GM12865 (cell line): Measurements from ENCODE around the gene C2CD2.
"Not testable (repeated sequence)": the region's sequence is repeated elsewhere in the genome, so short reads cannot be mapped to it uniquely, and the experiment has no call there.

Experiments
- DNase-seq: peaks from one replicate; pipeline ENCODE4 v3.0.0; 2010; ENCODE audit warnings: low read depth
- H3K4me3 ChIP-seq: 2 replicates; pipeline ENCODE4 v1.5.1; 2011; ENCODE audit warnings: mild to moderate bottlenecking, low read depth, low read length, control low read depth
- CTCF ChIP-seq: IDR thresholded peaks from 2 replicates; pipeline ENCODE4 v1.5.1; 2011; ENCODE audit warnings: low read length, control low read depth, low read depth, inconsistent platforms; ENCODE audit not compliant: insufficient read depth; ENCODE audit errors: missing control alignments

C2CD2 gene

GRCh38 chr21:41951876-41952567 is 1.8 kb downstream of the C2CD2 start:
- no peak for DNase-seq
- H3K4me3 ChIP-seq, result no peak overlapping the region
- TF ChIP-seq CTCF, result no peak

GRCh38 chr21:41950941-41951351 is 2.9 kb downstream of the C2CD2 start:
- no peak for DNase-seq
- H3K4me3 ChIP-seq, result no peak overlapping the region

GRCh38 chr21:41949631-41950030 is 4.2 kb downstream of the C2CD2 start:
- not testable (repeated sequence) for H3K4me3 ChIP-seq, DNase-seq

More at GRCh38 chr21:41950941-41951351, 2.9 kb downstream of the C2CD2 start:
- no peak for TF ChIP-seq CTCF

- no peak for DNase-seq
- H3K4me3 ChIP-seq, result no peak overlapping the region
- TF ChIP-seq CTCF, result no peak
These were observed 4.9 kb downstream of the C2CD2 start for GRCh38 chr21:41948901-41949300.

- no peak for DNase-seq
- TF ChIP-seq CTCF, result no peak
- no peak overlapping the region for H3K4me3 ChIP-seq
These were observed 5.5 kb downstream of the C2CD2 start for GRCh38 chr21:41948078-41948895.

GRCh38 chr21:41945982-41946381 is 7.8 kb downstream of the C2CD2 start:
- H3K4me3 ChIP-seq, result no peak overlapping the region
- no peak for TF ChIP-seq CTCF
- no peak for DNase-seq

- no peak overlapping the region for H3K4me3 ChIP-seq
- no peak for DNase-seq
- no peak for TF ChIP-seq CTCF
These were observed 10.0 kb downstream of the C2CD2 start for GRCh38 chr21:41943851-41944250.
